IMR-90 (cell line): Measurements from ENCODE around the gene ATRN. TPM values are rescaled to one million over a fixed set of nuclear protein-coding genes. Genes with fewer than 3 reads are reported as not detected.

Experiments used
- CHD1 ChIP-seq: IDR thresholded peaks from 2 replicates; pipeline ENCODE4 v1.6.1; 2012; ENCODE audit warnings: low read depth, low read length, improper control_type of control experiment
- MAFK ChIP-seq: IDR thresholded peaks from 2 replicates; pipeline ENCODE4 v1.6.1; 2012; ENCODE audit warnings: low read depth, low read length, improper control_type of control experiment
- MXI1 ChIP-seq: IDR thresholded peaks from 2 replicates; pipeline ENCODE4 v1.6.1; 2012; ENCODE audit warnings: low read depth, mild to moderate bottlenecking, low read length, moderate library complexity, borderline replicate concordance
- POLR2A ChIP-seq: IDR thresholded peaks from 2 replicates; pipeline ENCODE4 v1.6.1; 2012; ENCODE audit warnings: mild to moderate bottlenecking, low read depth, low read length
- RAD21 ChIP-seq: IDR thresholded peaks from 2 replicates; pipeline ENCODE4 v1.6.1; 2012; ENCODE audit warnings: low read length, improper control_type of control experiment
- RCOR1 ChIP-seq: IDR thresholded peaks from 2 replicates; pipeline ENCODE4 v1.6.1; 2012; ENCODE audit warnings: mild to moderate bottlenecking, low read length, improper control_type of control experiment; ENCODE audit not compliant: insufficient replicate concordance
- RFX5 ChIP-seq: IDR thresholded peaks from 2 replicates; pipeline ENCODE4 v1.8.0; 2012; ENCODE audit warnings: low read depth, mild to moderate bottlenecking, low read length, moderate library complexity
- polyA plus RNA-seq, 3 experiments: library from polyadenylated mRNA; depleted of rRNA; stranded (reverse); fragments of >200 nt; gene quantifications; 2 replicates each; pipeline ENCODE4 v1.2.3, GENCODE V29; 2012; ENCODE audit warnings: low replicate concordance in 1 of 3
- total RNA-seq: library from RNA; depleted of rRNA; stranded (reverse); fragments of >200 nt; gene quantifications from 2 replicates; pipeline ENCODE4 v1.2.3, GENCODE V29; 2012

Gene ATRN
- total and polyA plus RNA-seq, 2 of the 4 experiments (the other 2 are of a cell fraction) = 32.3 to 46.2 TPM

- no peak for TF ChIP-seq CHD1
- no peak for TF ChIP-seq MAFK
- no peak for TF ChIP-seq RCOR1
- TF ChIP-seq RAD21 = no peak
- no peak for TF ChIP-seq MXI1
- no peak for TF ChIP-seq RFX5
- TF ChIP-seq POLR2A = no peak
These were observed 211.3 kb downstream of the ATRN start, which contains the start of gene ADAM33 (continued) for GRCh38 chr20:3681931-3682781.
